Right renal cortex interstitium (tissue), 3 donors: ENCODE data around the gene CADM1. TPM values are rescaled to one million over a fixed set of nuclear protein-coding genes. Genes with fewer than 3 reads are reported as not detected.
"Not testable (repeated sequence)": the region's sequence is repeated elsewhere in the genome, so short reads cannot be mapped to it uniquely, and the experiment has no call there.

Experiments used
- DNase-seq, 3 donors: peaks; one replicate each; pipeline ENCODE4 v3.0.0-alpha.2; 2013; ENCODE audit warnings: low read depth in 3 of 3, low spot score in 2 of 3
- polyA plus RNA-seq, 3 donors: library from polyadenylated mRNA; unstranded; fragments of 120-200 nt; gene quantifications; one replicate each; pipeline ENCODE4 v1.2.1, GENCODE V29; 2013; ENCODE audit not compliant: insufficient read length in 3 of 3

The CADM1 gene
- polyA plus RNA-seq, 3 donors = 128 to 154 (median 144) TPM

DNA sequence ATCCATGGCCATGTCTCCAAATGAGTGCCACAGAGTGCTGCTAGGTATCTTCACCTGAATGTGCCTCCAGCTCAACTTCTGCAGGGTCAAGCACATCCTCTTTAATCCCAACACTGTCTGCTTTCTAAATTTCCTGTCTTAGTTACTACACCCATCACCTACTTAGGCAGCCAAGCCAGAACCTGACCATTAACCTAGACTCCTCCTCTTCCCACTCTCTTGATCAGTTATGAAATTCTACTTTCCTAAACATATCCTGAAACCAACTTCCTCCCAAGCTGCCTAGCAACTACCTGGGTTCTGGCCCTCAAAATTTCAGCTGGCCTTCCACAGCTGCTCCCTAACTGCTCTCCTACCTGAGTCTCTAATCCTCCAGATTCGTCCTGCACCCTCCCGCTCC, 22.7 kb downstream of the CADM1 start:
- DNase-seq = no peak

GRCh38 chr11:115480611-115481010, 23.6 kb downstream of the CADM1 start:
- DNase-seq = no peak

DNA sequence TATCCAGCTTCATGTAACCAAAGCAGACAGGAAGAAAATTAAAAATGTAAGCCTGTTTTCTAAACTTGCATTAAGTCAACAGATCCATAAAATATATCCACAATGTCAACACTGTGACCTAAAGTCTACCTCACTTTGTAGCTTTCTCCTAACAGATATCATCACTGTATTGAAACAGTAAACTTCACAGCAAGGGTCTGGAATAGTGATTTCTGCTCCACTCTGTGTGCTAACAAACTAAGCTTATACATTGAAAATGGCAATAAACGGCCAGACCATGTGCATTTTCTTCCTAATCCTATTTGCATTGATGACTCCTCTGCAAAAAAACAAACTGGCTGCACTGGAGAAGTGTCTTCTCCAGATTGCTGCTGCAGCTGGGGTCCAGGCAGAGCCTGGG, 26.8 kb downstream of the CADM1 start:
- DNase-seq = no peak

DNA sequence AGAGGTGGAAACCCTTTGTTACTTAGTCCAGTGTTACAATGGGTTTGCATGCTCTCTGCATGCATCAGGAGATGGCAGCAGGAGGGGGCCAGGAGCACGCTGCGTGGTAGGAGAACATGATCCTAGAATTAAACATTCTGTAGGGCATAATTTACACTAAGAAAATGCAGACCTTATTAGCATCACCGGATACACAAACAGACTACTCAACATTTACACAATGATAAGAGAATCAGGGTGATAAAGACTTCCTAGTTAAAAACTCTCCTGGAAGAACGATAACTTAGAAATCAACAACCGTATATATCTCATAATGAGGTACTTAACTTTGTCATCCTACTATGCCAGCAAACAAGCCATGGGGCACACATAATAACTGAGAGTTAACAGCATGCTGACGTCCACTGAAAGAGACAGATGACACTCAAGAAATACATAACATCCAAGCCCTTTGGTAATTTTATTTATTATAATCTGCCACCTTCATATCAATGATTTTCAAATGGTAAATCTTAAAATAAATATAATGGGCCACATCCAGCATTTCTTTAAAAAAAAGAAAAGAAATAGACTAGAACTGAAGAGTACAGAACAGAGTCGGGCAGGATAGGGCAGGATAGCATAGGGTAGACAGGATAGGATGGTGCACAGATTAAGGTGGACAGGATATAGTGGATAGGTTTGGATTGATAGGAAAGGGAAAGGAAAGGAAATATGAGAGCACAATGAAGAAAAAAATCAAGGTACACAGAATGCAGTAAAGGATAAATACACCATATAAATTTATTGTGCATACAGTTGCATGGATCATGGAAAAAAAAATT, 27.5 kb downstream of the CADM1 start:
- DNase-seq = no peak

DNA sequence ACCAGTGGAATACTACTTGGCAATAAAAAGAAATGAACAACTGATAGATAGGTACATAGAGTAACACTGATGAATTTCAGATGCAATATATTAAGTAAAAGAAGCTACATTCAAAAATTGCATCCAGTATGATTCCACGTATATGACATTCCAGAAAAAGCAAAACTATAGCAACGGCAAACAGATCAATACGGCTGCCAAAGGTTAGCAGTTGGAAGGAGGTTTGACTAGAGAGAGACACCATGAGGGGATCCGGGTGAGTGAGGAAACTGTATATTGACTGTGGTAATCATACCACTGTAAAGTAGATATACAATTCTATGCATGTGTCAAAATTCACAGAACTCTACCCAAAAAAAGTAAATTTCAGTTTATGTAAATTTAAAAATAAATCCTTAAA, 28.7 kb downstream of the CADM1 start:
- no peak for DNase-seq

- DNase-seq = not testable (repeated sequence)
Measured at GRCh38 chr11:115474306-115474705, 29.9 kb downstream of the CADM1 start.

- no peak for DNase-seq
Measured at GRCh38 chr11:115473167-115473566, 31.0 kb downstream of the CADM1 start.

GRCh38 chr11:115471367-115471766, 32.8 kb downstream of the CADM1 start:
- no peak for DNase-seq

DNA sequence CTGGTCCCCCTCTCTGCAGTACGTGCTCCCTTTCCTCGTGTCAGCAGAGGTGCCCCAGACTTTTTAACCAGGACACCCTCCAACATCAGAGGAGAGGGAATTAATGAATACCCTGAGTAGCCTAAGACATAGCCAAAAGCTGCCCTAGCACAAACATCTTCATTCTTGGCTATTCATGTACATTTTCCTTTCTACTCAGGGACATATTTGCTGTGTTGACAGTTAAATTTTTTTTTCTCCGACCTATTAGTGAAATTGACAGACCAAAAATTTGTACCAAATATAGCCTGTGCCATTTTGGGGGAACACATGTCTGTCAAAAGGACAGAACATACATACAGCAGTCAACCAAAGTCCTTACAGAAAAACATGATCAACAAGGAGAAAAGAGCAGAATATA, 33.3 kb downstream of the CADM1 start:
- DNase-seq = no peak

DNA sequence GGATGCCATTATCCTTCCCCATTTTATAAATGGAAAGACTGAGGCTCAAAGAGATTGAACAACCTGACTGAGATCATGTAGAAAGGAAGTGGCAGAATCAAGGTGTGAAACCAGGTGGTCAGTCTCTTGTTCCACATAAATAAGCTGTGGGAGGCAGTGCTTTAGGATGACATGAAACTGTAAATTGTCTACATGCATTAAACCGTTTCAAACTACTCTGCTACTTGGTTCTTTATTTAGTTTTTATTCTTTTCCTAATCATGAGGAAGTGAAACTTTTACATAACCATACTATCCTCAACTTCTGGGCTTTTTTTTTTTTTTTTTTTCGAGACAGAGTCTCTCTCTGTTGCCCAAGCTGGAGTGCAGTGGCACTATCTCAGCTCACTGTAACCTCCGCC, 34.9 kb downstream of the CADM1 start:
- no peak for DNase-seq

DNA sequence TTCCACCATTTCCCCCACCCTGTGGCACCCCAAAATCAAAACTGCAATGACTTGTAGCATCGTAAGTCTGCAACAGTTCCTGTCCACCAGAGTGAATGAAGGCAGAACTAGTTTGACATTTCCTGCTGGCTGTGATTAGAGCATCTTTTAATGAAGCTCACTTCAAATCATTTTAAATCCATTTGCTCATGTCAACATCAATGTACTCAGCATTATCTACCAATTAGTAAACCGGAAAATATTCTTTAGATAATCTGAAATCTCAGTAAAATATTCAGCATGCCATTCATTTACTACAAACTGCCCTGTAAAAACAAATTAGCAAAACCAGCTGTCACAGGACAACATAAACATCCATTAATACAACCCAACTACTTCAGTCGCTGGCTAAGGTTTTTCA, 38.1 kb downstream of the CADM1 start:
- no peak for DNase-seq

- no peak for DNase-seq
Measured at GRCh38 chr11:115464269-115464668, 39.9 kb downstream of the CADM1 start.

DNA sequence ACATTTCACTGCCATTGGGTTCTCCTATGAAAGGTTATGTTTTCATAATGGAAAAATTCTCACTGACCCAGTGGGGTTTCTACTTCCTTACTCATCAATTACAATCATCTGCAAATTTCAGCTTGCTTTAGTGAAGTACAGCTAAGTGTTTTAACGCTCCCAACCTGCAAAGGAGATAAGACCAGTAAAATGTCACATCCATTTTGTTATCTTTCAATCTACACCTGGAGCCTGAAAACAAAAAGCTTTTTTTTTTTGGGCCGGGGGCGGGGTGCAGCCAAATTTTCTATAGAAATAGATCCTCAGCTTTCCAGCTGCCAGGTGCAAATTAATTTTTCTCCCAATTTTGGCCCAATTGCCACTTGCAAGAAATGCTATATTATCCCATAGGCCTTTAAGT, 40.6 kb downstream of the CADM1 start:
- no peak for DNase-seq

DNA sequence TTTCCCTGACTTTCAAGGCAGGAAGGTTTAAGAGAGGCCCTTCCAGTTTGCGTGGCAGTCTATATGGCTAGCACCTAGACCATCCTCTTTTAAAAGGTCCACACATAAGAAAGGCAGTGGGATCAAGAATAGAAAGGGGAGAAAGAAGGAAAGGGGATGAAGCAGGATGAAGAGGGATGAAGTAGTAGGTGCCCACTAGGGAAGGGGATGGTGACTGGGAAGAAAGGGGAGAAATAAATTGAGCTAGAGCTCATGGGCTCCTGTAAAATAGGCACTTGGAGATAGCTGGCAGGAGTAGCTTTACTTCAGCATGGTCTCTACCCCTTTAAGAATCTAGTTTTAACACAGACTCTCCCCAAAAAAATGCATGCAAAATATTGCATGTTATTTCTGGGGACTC, 41.5 kb downstream of the CADM1 start:
- DNase-seq = no peak

DNA sequence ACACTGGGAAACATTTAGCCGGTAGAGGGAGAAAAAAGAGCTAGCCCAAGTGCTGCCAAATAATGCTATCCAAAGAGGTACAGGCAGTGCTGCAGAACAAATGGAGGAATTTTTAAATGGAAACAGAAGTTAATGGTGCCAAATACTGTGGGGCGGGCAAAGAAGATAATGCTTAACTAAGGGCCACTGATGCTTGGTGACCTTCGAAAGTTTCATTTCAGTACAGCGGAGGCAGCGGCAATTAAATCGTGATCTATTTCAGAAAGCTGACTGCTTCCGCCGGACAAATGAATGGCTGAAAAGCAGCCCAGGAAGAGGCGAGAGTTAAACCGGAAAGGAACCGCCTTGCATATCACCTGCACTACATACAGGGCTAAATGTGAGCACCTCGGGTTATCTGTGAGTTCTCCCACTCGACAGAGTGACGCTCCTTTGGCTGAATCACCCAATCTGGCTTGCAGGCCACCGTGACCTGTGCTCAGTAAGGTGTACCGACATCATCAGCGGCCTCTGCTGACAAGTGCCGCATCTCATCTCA, 42.1 kb downstream of the CADM1 start:
- DNase-seq = no peak

GRCh38 chr11:115460512-115460911, 43.7 kb downstream of the CADM1 start:
- DNase-seq = no peak

GRCh38 chr11:115459563-115459962, 44.7 kb downstream of the CADM1 start:
- DNase-seq = no peak

DNA sequence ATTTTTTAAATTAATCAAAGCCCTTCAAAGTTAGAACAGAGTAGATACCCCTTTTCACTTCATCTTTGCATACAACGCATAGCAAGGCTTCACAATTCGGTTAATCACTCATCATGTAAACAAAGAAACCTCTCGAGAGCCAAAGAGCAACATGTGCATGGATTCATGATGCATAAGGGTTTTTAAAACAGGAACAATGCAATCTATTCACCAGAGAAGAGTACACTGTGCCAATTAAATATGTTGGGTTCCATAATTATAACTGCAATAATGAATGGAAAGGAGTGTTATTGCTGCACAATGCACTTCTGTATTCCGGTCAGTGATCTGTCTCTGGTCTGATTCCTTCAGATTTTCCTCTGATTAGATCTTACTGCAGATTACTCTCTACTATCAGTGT, 45.3 kb downstream of the CADM1 start:
- DNase-seq = no peak

DNA sequence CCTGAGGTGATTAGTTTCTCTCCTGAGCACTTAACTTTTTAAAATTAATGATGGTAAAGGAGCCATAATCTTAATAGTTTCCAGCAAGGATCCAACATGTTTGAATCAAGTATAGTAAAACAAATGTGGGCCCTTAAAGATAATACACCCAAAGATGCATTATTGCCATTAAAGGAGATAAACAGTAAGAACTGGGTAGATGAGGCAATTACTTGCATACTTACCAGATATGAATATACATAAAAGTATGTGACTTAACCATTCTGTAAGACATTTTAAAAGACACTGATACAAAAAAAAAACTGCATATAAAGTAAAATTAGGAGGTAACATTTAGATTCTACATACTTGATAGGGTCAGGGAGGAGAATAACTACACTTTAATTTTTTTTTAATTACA, 48.2 kb downstream of the CADM1 start:
- no peak for DNase-seq

DNA sequence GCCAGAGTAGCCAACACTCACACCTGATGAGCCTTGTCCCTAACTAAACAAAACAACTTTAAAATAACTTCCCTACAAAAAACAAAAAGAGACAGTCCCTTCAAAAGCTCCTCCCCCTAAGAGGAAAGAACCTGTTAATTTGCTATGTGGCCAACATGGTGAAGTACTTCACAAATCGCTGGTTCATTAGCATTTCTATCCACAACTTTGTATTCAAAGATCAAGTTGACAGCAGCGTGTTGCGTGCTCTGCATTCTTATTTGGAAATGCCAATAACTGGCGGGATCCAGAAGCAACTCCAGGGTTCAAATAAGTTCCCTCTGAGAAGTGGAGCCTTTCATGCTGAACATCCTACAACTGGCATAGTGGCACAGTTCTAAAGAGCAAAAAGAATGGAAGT, 48.6 kb downstream of the CADM1 start:
- no peak for DNase-seq

DNA sequence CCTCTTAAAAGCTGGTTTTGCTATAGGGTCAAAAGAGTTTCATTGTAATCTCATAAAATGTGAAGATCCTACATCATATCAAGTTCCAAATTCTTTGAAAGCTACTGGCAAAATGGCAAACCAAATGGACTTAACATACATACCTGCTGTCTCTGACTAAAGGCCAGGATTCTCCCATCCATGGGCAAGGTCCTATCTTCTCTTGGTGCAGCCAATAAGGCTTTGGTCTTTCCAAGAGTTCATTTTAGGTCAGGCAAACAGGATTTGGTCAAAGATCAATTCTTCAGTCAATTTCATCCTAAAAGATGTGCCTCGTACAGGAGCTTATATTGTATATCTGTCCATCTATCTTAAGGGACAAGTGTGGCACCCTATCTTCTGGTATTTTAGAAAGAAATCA, 49.7 kb downstream of the CADM1 start:
- DNase-seq = no peak

GRCh38 chr11:115453693-115454490, 50.3 kb downstream of the CADM1 start:
- DNase-seq = no peak
